Effector memory CD4-positive, alpha-beta T cell (primary cell): ENCODE measurements around the gene MYMK.

Experiments used
- DNase-seq, 3 donors: peaks; one replicate each; pipeline ENCODE4 v3.0.0-alpha.2; 2020
- H3K27ac ChIP-seq: 2 replicates; pipeline ENCODE4 v1.7.0; 2013; ENCODE audit warnings: mild to moderate bottlenecking, low read length, moderate library complexity; ENCODE audit not compliant: insufficient read depth, poor library complexity, severe bottlenecking
- H3K27me3 ChIP-seq: replicated peaks from 2 replicates; pipeline ENCODE4 v1.7.0; 2013; ENCODE audit warnings: mild to moderate bottlenecking, low read length; ENCODE audit not compliant: insufficient read depth, control insufficient read depth, poor library complexity, severe bottlenecking
- H3K36me3 ChIP-seq: 2 replicates; pipeline ENCODE4 v1.7.0; 2013; ENCODE audit warnings: mild to moderate bottlenecking, low read length, moderate library complexity; ENCODE audit not compliant: control insufficient read depth, insufficient read depth
- H3K4me1 ChIP-seq: 2 replicates; pipeline ENCODE4 v1.7.0; 2013; ENCODE audit warnings: low read length, mild to moderate bottlenecking; ENCODE audit not compliant: control insufficient read depth, insufficient read depth, poor library complexity, severe bottlenecking
- H3K4me3 ChIP-seq: 2 replicates; pipeline ENCODE4 v1.7.0; 2013; ENCODE audit warnings: low read length, low read depth, mild to moderate bottlenecking; ENCODE audit not compliant: insufficient read depth, poor library complexity, severe bottlenecking
- H3K9me3 ChIP-seq: 2 replicates; pipeline ENCODE4 v1.7.0; 2013; ENCODE audit warnings: mild to moderate bottlenecking, low read length, moderate library complexity; ENCODE audit not compliant: control insufficient read depth

The MYMK gene

DNA sequence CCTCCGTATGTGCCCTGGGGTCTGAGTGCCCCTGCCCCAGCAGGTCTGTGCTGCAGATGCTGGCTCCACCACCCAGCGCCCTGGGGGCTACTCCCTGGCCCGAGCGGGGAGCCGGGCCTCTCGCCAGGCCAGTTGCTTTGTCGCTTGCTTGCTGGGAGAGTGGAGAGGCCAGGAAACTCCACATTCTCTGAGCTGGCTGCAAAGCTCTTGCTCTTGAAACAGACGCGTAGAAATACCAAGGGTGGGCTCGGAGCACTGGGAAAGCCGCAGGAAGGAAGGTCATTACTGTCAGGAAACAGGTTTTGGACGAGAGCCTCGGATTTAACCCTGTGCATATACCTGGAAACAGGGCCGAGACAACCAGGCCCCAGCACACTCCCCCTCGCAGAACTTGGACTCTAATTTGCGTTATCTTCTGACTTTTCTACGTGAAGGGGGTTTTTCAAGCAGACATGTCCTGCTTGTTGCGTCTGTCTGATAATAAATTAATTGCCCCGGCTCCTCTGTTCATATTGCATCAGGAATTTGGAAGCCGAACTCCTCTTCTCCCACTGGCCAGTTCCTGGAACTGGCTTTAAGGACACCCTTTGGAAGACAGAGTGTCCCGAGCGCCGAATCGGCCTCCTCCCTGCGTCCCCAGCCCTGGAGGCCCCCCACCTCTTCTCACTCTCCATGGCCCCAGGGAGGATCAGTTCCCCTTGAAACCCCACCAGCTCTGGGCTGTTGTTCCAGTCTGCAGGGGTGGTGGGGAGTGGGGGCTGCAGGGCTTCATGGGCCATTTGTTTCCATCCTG is 20.9 kb upstream of the MYMK start:
- Histone ChIP-seq H3K9me3 (no peaks in the 10 kb centered on the region), H3K4me3 (no peak overlapping the region), H3K27me3 (no peaks in the 10 kb centered on the region), H3K36me3 (no peaks in the 10 kb centered on the region), H3K27ac (no peak overlapping the region), H3K4me1 (no peaks in the 10 kb centered on the region)
- no peak for DNase-seq

GRCh38 chr9:133543772-133544467 is 19.2 kb upstream of the MYMK start:
- H3K4me3 ChIP-seq = no peak overlapping the region
- no peak overlapping the region for H3K27ac ChIP-seq
- no peaks in the 10 kb centered on the region for H3K9me3 ChIP-seq
- no peak for DNase-seq
- H3K4me1 ChIP-seq = no peaks in the 10 kb centered on the region
- H3K36me3 ChIP-seq = no peaks in the 10 kb centered on the region
- no peaks in the 10 kb centered on the region for H3K27me3 ChIP-seq

DNA sequence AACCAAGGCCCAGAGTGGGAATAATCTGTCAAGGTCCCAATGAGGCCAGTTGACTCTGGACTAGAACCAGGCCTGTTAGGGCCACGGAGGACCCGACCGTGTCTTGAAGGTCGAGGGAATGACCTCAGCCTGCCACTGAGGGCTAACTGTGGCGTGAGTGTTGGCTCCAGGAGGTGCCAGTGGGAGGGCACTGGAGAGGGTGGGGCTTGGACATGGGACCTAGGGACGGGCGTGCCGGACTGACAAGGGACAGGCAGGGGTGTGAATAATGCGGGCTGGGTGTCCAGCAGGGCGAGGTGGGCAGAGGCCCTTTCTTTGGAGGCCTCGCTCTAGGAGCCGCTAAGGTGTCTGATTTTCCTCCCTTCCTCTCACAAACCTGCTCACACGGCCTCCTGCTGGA is 17.2 kb upstream of the MYMK start:
- no peak overlapping the region for H3K27ac ChIP-seq
- no peaks in the 10 kb centered on the region for H3K4me1 ChIP-seq
- no peaks in the 10 kb centered on the region for H3K27me3 ChIP-seq
- no peak overlapping the region for H3K4me3 ChIP-seq
- no peak for DNase-seq
- no peaks in the 10 kb centered on the region for H3K9me3 ChIP-seq
- no peaks in the 10 kb centered on the region for H3K36me3 ChIP-seq

- Histone ChIP-seq H3K4me1 (no peaks in the 10 kb centered on the region), H3K27ac (no peak overlapping the region), H3K9me3 (no peaks in the 10 kb centered on the region), H3K4me3 (no peak overlapping the region), H3K36me3 (no peaks in the 10 kb centered on the region), H3K27me3 (no peaks in the 10 kb centered on the region)
- DNase-seq = no peak
Observed at GRCh38 chr9:133540698-133541025, 15.9 kb upstream of the MYMK start.

DNA sequence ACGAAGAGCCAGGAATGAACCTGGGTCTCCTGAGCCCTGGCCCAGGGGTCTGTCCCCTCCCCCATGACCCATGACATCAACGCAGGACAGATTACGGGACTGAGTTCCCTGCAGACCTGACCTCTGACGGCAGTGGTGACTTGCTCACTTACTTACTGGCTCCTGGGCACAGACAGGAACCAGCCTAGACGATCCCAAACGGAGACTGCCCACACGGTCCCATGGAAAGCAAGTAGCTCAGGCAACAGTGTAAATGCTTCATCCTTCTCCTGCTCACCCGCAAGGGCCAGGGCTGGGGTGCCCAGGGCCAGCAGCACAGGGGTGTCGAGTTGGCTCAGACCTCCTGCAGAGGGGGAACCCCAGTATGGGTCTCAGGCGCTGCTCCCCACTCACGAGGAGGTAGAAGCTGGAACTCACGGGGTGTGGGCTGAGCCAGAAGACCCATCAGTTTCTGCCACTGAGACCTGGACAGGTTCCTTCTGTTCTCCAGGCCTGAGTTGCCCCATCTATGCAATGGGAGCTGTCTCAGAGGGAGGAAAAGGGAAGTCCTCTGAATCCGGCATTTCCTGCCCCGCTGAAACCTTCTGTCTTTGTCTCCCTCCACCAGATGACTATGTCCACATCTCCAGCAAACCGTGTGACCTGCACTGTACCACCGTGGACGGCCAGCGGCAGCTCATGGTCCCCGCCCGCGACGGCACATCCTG is 15.4 kb upstream of the MYMK start:
- no peak for DNase-seq
- H3K36me3 ChIP-seq = no peaks in the 10 kb centered on the region
- H3K27ac ChIP-seq = no peak overlapping the region
- H3K4me1 ChIP-seq = no peaks in the 10 kb centered on the region
- H3K9me3 ChIP-seq = no peaks in the 10 kb centered on the region
- H3K4me3 ChIP-seq = no peak overlapping the region
- no peaks in the 10 kb centered on the region for H3K27me3 ChIP-seq

DNA sequence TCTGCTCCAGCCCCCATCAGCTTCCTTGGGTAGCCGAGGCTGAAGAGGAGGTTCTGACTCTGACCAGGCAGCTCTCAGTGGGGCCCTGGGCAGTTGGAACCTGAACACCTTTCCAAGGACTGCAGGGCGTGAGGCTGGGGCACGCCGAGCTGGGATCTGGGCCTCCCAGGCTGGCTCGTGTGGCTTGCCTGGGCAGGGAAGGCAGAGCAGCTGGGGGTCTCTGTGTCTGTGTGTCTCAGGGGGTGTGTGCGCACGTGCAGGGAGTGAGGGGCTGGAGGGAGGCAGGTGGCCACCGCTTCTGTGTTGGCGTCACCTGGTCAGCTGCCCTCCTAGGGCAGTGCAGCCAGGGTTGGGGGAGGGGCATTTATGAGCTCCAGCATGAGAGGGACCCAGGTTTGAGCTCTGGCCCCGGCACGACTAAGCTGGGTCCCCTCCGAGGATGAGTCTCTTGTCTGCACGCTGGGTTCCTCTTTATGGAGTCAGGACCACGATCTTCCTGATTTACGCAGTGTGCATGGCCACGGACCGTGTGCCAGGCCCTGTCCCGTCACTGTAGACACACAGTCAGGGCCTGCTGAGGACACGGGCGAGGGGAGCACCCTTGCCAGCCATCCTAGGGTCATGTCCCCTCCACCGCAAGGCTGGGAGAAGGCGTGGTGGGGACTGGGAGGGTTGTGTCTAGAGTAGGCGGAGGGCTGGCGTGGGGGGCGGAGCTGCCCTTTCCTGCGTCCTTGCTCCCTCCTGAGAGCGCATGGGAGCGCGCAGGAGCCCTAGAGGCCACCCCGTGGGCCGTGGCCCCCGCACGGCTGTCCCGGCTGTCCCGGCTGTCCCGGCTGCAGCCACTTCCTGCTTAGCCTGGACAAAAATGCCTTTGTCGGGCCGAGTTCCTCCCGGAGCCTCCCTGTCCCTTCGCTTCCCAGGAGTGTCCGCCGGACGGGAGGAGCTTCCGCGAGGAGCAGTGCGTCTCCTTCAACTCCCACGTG is 14.4 kb upstream of the MYMK start:
- no peak overlapping the region for H3K4me3 ChIP-seq
- H3K27me3 ChIP-seq = peaks cover 7% of the 10 kb centered on the region
- no peaks in the 10 kb centered on the region for H3K9me3 ChIP-seq
- no peaks in the 10 kb centered on the region for H3K36me3 ChIP-seq
- DNase-seq = no peak
- H3K4me1 ChIP-seq = no peaks in the 10 kb centered on the region
- no peak overlapping the region for H3K27ac ChIP-seq

DNA sequence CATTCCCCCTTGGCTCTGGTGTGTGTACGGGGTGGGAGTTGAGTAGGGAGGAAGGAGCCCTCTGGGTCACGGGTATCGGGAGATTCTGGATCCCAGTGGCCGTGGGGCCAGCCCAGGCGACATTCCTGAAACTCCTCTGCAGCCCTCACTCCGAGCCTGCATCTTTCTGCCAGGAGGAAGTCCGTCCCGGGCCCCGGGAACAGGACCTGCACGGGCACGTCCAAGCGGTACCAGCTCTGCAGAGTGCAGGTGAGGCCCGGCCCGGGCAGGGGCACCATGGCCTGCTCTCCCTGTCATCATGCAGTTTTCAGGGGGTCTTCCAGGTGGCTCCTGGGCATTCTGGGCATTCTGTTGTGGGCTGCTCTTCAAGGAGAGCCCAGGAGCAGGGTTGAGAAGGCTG is 13.4 kb upstream of the MYMK start:
- no peak for DNase-seq
- no peaks in the 10 kb centered on the region for H3K36me3 ChIP-seq
- no peaks in the 10 kb centered on the region for H3K4me1 ChIP-seq
- H3K4me3 ChIP-seq = no peak overlapping the region
- H3K27me3 ChIP-seq = peaks cover 11% of the 10 kb centered on the region
- H3K9me3 ChIP-seq = no peaks in the 10 kb centered on the region
- no peak overlapping the region for H3K27ac ChIP-seq

GRCh38 chr9:133537257-133537656 is 12.5 kb upstream of the MYMK start:
- no peak overlapping the region for H3K27ac ChIP-seq
- H3K4me3 ChIP-seq = no peak overlapping the region
- H3K36me3 ChIP-seq = no peaks in the 10 kb centered on the region
- no peak for DNase-seq
- no peaks in the 10 kb centered on the region for H3K9me3 ChIP-seq
- H3K4me1 ChIP-seq = no peaks in the 10 kb centered on the region
- H3K27me3 ChIP-seq = peaks cover 11% of the 10 kb centered on the region

GRCh38 chr9:133536536-133536935 is 11.8 kb upstream of the MYMK start:
- Histone ChIP-seq H3K27me3 (peaks cover 16% of the 10 kb centered on the region), H3K36me3 (no peaks in the 10 kb centered on the region), H3K27ac (no peak overlapping the region), H3K4me1 (no peaks in the 10 kb centered on the region), H3K9me3 (no peaks in the 10 kb centered on the region), H3K4me3 (no peak overlapping the region)
- no peak for DNase-seq
